OCI-LY3 (cell line): ENCODE data around the gene HCLS1.
"Not testable (repeated sequence)": the region's sequence is repeated elsewhere in the genome, so short reads cannot be mapped to it uniquely, and the experiment has no call there.

Experiments used
- H2AFZ ChIP-seq: fragments of 200-600, 300-600 bp; shearing (Covaris generic); 2 replicates; pipeline ENCODE4 v1.6.0; 2014; ENCODE audit warnings: antibody characterized with exemption, low read depth, low read length
- H3K27ac ChIP-seq: fragments of 200-600, 300-600 bp; sonication (generic); 2 replicates; pipeline ENCODE4 v1.5.1; 2014; ENCODE audit warnings: mild to moderate bottlenecking, low read length, moderate library complexity, mixed read lengths
- H3K27me3 ChIP-seq: fragments of 200-600, 300-600 bp; sonication (generic); 2 replicates; pipeline ENCODE4 v1.6.1; 2014; ENCODE audit warnings: low read depth, low read length, mixed read lengths
- H3K36me3 ChIP-seq: fragments of 200-600, 300-600 bp; sonication (generic); replicated peaks from 2 replicates; pipeline ENCODE3; 2014; ENCODE audit warnings: low read depth, low read length, mixed read lengths
- H3K4me1 ChIP-seq: fragments of 300-600, 200-600 bp; sonication (generic); 2 replicates; pipeline ENCODE4 v1.6.1; 2014; ENCODE audit warnings: low read length, mixed read lengths
- H3K4me2 ChIP-seq: fragments of 200-600, 300-600 bp; sonication (generic); 2 replicates; pipeline ENCODE4 v1.6.1; 2014; ENCODE audit warnings: low read length, mixed read lengths
- H3K4me3 ChIP-seq: fragments of 300-600, 200-600 bp; sonication (generic); 2 replicates; pipeline ENCODE4 v1.5.1; 2014; ENCODE audit warnings: antibody characterized with exemption, mild to moderate bottlenecking, low read length, moderate library complexity
- H3K79me2 ChIP-seq: fragments of 300-600, 200-600 bp; shearing (Covaris generic); 2 replicates; pipeline ENCODE4 v1.6.1; 2014; ENCODE audit warnings: mild to moderate bottlenecking, low read length, mixed read lengths
- H3K9ac ChIP-seq: fragments of 300-600, 200-600 bp; shearing (Covaris generic); 2 replicates; pipeline ENCODE4 v1.6.0; 2014; ENCODE audit warnings: mild to moderate bottlenecking, low read length, moderate library complexity
- H3K9me3 ChIP-seq: fragments of 200-600, 300-600 bp; shearing (Covaris generic); 2 replicates; pipeline ENCODE4 v1.6.1; 2014; ENCODE audit warnings: low read length, mixed read lengths; ENCODE audit not compliant: insufficient read depth
- H4K20me1 ChIP-seq: fragments of 200-600, 300-600 bp; sonication (generic); 2 replicates; pipeline ENCODE4 v1.6.1; 2016; ENCODE audit warnings: low read length, mixed read lengths; ENCODE audit not compliant: insufficient read depth
- EZH2phosphoT487 ChIP-seq: fragments of 200-600 bp; shearing (Covaris generic); IDR thresholded peaks from 2 replicates; pipeline ENCODE4 v1.6.1; 2018; ENCODE audit warnings: antibody characterized with exemption, mixed run types, low read depth
- TF ChIP-seq, protein P1 (sequence below): fragments of 200-600, 300-600 bp; sonication (generic); IDR thresholded peaks from 2 replicates; pipeline ENCODE4 v1.5.1; 2014; ENCODE audit warnings: antibody characterized with exemption, low read length, low read depth

The HCLS1 gene

DNA sequence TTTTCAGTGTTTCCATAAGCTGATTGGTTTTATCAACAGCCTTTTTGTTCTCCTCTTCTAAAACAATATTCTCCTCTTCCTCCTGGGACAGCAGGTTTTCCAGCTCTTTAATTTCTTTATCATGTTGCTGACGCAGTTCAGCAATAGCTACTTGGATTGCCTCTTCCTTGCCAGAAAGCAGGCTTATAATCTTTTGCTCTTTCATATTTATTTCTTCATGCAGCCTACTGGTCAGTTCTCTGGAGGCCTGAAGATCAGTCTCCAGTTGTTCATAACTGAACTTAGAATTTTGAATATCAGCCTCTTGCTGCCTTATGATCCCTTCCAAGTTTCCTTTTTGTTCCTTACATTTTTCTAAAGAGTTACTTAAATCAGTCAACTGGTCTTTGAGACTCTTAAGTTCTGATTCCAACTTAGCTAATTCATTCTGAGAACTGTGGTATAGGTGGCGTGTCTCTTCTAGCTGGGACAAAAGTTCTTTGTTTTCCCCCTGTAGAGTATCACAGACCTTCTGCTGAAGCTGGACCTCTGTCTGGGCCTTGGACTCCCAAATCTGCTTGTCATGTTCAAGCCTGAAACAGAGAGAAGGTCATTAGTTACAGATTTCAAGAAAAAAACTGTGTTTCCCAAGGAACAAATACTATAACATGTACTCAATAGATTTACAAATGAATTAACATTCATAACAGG lies 31.5 kb upstream of the HCLS1 start:
- Histone ChIP-seq H3K79me2 (no peaks in the 10 kb centered on the region), H3K4me2 (no peak overlapping the region), H3K9me3 (no peaks in the 10 kb centered on the region), H3K27ac (no peak overlapping the region), H2AFZ (no peak overlapping the region), H3K4me3 (no peak overlapping the region), H3K4me1 (peaks cover 23% of the 10 kb centered on the region), H3K36me3 (peaks cover 31% of the 10 kb centered on the region), H4K20me1 (peaks cover 11% of the 10 kb centered on the region), H3K9ac (no peak overlapping the region), H3K27me3 (no peaks in the 10 kb centered on the region)
- TF ChIP-seq, protein P1, sequence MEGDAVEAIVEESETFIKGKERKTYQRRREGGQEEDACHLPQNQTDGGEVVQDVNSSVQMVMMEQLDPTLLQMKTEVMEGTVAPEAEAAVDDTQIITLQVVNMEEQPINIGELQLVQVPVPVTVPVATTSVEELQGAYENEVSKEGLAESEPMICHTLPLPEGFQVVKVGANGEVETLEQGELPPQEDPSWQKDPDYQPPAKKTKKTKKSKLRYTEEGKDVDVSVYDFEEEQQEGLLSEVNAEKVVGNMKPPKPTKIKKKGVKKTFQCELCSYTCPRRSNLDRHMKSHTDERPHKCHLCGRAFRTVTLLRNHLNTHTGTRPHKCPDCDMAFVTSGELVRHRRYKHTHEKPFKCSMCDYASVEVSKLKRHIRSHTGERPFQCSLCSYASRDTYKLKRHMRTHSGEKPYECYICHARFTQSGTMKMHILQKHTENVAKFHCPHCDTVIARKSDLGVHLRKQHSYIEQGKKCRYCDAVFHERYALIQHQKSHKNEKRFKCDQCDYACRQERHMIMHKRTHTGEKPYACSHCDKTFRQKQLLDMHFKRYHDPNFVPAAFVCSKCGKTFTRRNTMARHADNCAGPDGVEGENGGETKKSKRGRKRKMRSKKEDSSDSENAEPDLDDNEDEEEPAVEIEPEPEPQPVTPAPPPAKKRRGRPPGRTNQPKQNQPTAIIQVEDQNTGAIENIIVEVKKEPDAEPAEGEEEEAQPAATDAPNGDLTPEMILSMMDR, result no peak
- TF ChIP-seq EZH2phosphoT487, result no peak

DNA sequence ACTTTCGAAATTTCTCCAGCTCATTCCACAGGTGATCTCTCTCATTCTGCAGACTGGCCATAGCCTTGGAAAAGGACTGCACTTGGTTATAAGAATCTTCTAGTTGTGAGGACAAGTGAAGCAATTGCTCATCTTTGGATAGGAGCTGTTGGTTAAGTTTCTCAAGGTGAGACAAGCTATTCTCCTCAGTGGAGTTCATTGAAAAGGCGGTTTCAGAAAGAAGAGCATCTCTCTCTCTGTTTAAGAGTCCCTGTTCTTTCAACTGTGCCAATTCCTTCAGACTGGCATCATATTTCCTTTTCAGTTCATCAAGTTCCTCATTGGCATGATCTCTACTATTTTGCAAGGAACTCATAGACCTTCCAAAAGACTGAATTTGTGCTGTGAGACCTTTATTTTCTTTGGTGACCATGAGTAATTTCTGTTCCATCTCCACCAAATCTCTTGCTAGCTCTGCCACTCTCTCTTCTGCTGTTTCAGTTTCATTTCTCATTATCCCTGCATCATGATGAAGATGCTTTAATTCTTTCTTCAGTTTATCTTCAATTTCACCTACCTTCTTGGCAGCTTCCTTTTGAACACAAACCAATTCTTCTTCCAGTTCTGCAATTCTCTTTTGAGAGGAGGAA lies 30.2 kb upstream of the HCLS1 start:
- peaks cover 23% of the 10 kb centered on the region for H3K4me1 ChIP-seq
- no peaks in the 10 kb centered on the region for H3K79me2 ChIP-seq
- H2AFZ ChIP-seq, result no peak overlapping the region
- H3K27ac ChIP-seq, result peak overlapping the region; percentile 56
- H3K27me3 ChIP-seq, result no peaks in the 10 kb centered on the region
- H3K9me3 ChIP-seq, result no peaks in the 10 kb centered on the region
- H3K9ac ChIP-seq, result no peak overlapping the region
- peak overlapping the region; percentile 60 for H3K4me2 ChIP-seq
- 0 out of 2 replicates have a peak overlapping the region, but pooled peaks have one; percentile 3 for H3K4me3 ChIP-seq
- TF ChIP-seq, protein P1, result no peak
- TF ChIP-seq EZH2phosphoT487, result no peak
- H3K36me3 ChIP-seq, result peaks cover 20% of the 10 kb centered on the region
- peaks cover 11% of the 10 kb centered on the region for H4K20me1 ChIP-seq

DNA sequence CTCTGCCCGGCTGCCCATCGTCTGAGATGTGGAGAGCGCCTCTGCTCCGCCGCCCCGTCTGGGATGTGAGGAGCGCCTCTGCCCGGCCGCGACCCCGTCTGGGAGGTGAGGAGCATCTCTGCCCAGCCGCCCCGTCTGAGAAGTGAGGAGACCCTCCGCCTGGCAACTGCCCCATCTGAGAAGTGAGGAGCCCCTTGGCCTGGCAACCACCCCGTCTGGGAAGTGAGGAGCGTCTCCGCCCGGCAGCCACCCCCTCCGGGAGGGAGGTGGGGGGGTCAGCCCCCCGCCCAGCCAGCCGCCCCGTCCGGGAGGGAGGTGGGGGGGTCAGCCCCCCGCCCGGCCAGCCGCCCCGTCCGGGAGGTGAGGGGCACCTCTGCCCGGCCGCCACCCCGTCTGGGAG lies 28.0 kb upstream of the HCLS1 start:
- Histone ChIP-seq H3K36me3 (peaks cover 34% of the 10 kb centered on the region), H3K4me1 (peaks cover 20% of the 10 kb centered on the region), H4K20me1 (peaks cover 11% of the 10 kb centered on the region)
- not testable (repeated sequence) for H3K9ac ChIP-seq, H2AFZ ChIP-seq, H3K9me3 ChIP-seq, H3K27me3 ChIP-seq, H3K4me3 ChIP-seq, H3K79me2 ChIP-seq, H3K4me2 ChIP-seq, H3K27ac ChIP-seq

DNA sequence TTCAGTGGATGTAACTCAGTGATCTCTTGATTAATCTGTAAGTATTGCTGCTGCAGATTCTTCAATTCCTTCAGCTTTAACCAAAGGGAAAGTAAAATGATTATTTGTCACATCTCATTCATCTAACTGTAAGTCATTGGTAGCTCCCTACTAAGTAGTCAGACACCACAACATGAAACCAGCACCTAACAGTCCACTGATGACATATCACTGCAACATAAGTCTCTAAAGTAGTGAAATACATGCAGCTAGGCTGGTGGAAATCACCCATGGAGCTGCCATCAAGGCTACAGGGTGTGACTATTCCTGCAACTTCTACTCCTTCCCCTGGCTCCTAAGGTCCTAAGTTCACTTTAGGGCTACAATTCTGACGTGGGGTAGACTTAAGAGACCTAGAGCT lies 21.1 kb upstream of the HCLS1 start:
- TF ChIP-seq, protein P1, result no peak
- no peak for TF ChIP-seq EZH2phosphoT487
- Histone ChIP-seq H3K9ac (no peak overlapping the region), H3K36me3 (peaks cover 38% of the 10 kb centered on the region)

More for the DNA sequence above, 21.1 kb upstream of the HCLS1 start:
- Histone ChIP-seq H3K4me1 (no peaks in the 10 kb centered on the region), H3K27me3 (no peaks in the 10 kb centered on the region), H3K4me2 (no peak overlapping the region), H3K79me2 (no peaks in the 10 kb centered on the region), H3K4me3 (no peak overlapping the region), H3K27ac (no peak overlapping the region), H2AFZ (no peak overlapping the region), H4K20me1 (no peaks in the 10 kb centered on the region; the same call in 1 of the 2 replicates), H3K9me3 (peaks cover 6% of the 10 kb centered on the region; the same call in 1 of the 2 replicates)
